Calu3 (cell line): Measurements from ENCODE around the gene HOXD10. TPM values are rescaled to one million over a fixed set of nuclear protein-coding genes. Genes with fewer than 3 reads are reported as not detected.

Source experiments
- BruUV-seq: library from RNA; stranded (reverse); fragments of 400-500 nt; replicated peaks from 2 replicates; lab custom pipeline; 2021; lab: Mats Ljungman, UMichigan
- CTCF ChIA-PET: fragments of 300-600 bp; sonication (Branson Sonifier 250); formaldehyde crosslinking; loops from one replicate; lab custom pipeline; 2022; ENCODE audit warnings: antibody characterized with exemption; lab: Charles Lee
- DNase-seq: peaks from one replicate; pipeline ENCODE4 v3.0.0; 2022
- H3K27ac Mint-ChIP-seq: one replicate; pipeline ENCODE4 v1.8.0; 2022; ENCODE audit warnings: mixed read lengths; ENCODE audit not compliant: unreplicated experiment
- H3K27me3 Mint-ChIP-seq: one replicate; pipeline ENCODE4 v1.8.0; 2022; ENCODE audit warnings: mixed read lengths; ENCODE audit not compliant: unreplicated experiment
- H3K36me3 Mint-ChIP-seq: one replicate; pipeline ENCODE4 v1.8.0; 2022; ENCODE audit warnings: mild to moderate bottlenecking, moderate library complexity, mixed read lengths; ENCODE audit not compliant: insufficient read depth, unreplicated experiment
- H3K4me1 Mint-ChIP-seq: one replicate; pipeline ENCODE4 v1.8.0; 2022; ENCODE audit warnings: mild to moderate bottlenecking, low read depth, mixed read lengths; ENCODE audit not compliant: unreplicated experiment
- H3K4me3 Mint-ChIP-seq: one replicate; pipeline ENCODE4 v1.8.0; 2022; ENCODE audit warnings: mild to moderate bottlenecking, low read depth, moderate library complexity, mixed read lengths; ENCODE audit not compliant: unreplicated experiment
- H3K9me3 Mint-ChIP-seq: one replicate; pipeline ENCODE4 v1.8.0; 2022; ENCODE audit warnings: low read depth, mixed read lengths; ENCODE audit not compliant: unreplicated experiment
- intact Hi-C: fragments of 100-400 bp; cut with micrococcal nuclease; formaldehyde crosslinking; loops from one replicate; pipeline ENCODE4 v1.10.0; 2022; ENCODE audit not compliant: unreplicated experiment
- total RNA-seq: library from RNA; stranded (reverse); gene quantifications from 2 replicates; pipeline ENCODE4 v1.2.3, GENCODE V29; 2022
- TF ChIP-seq, protein P1 (sequence below): fragments of 200-600 bp; IDR thresholded peaks from one replicate; pipeline ENCODE4 v1.8.0; 2022; ENCODE audit warnings: antibody characterized with exemption; ENCODE audit not compliant: unreplicated experiment

HOXD10 gene
- total RNA-seq, 1 experiment from 2014 or later = not detected

DNA sequence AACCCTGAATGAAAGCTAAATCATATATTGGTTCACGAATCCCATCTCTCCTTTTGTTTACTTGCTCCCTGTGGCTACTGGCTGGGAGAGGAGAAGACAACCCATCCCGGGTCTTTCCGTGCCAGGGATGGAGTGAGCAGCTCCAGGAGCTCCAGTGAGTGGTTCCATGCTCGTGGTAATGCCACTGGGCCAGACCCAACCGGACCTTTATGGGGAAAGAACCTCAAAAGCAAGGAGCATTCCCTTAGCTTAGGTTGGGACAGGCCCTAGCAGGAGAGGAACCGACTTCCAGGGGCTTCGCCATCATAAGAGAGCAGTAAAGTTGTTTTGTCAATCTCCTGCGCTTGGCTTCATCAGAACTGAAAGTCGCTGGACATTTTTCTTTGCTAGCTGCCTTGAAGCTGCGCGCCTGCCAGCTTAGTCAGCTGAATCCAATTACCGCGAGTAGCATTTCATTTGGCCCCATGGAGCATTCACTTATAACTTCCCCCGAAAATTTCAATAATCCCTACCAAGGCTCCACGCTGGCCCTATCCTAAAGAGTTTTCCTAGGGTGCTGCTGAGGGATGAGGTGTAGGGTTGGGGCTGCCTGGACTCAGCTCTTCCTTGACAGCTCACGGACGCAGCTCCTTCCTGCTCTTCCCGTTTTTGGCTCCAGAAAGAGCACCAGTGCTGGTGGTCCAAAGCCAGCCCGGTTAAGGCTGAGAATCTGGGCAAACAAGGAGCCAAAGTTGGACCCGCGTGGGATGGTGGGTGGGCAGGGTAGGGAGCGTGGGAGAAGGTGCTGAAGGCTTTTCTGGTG, 45.4 kb downstream of the HOXD10 start:
- intact Hi-C loops = no loop called here
- peaks cover 12% of the 10 kb centered on the region for H3K27me3 Mint-ChIP-seq
- BruUV-seq = no TSS peak
- CTCF ChIA-PET = interaction anchor here (1.4 kb wide), 1 partner anchor 21 kb away, joined by 4 read pairs; no protein-coding TSS in a partner anchor
- H3K36me3 Mint-ChIP-seq = no peaks in the 10 kb centered on the region
- no peak for DNase-seq
- H3K9me3 Mint-ChIP-seq = peaks cover 2% of the 10 kb centered on the region
- H3K4me3 Mint-ChIP-seq = no peak overlapping the region
- H3K4me1 Mint-ChIP-seq = no peaks in the 10 kb centered on the region
- TF ChIP-seq, protein P1, sequence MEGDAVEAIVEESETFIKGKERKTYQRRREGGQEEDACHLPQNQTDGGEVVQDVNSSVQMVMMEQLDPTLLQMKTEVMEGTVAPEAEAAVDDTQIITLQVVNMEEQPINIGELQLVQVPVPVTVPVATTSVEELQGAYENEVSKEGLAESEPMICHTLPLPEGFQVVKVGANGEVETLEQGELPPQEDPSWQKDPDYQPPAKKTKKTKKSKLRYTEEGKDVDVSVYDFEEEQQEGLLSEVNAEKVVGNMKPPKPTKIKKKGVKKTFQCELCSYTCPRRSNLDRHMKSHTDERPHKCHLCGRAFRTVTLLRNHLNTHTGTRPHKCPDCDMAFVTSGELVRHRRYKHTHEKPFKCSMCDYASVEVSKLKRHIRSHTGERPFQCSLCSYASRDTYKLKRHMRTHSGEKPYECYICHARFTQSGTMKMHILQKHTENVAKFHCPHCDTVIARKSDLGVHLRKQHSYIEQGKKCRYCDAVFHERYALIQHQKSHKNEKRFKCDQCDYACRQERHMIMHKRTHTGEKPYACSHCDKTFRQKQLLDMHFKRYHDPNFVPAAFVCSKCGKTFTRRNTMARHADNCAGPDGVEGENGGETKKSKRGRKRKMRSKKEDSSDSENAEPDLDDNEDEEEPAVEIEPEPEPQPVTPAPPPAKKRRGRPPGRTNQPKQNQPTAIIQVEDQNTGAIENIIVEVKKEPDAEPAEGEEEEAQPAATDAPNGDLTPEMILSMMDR = no peak
- H3K27ac Mint-ChIP-seq = no peak overlapping the region

DNA sequence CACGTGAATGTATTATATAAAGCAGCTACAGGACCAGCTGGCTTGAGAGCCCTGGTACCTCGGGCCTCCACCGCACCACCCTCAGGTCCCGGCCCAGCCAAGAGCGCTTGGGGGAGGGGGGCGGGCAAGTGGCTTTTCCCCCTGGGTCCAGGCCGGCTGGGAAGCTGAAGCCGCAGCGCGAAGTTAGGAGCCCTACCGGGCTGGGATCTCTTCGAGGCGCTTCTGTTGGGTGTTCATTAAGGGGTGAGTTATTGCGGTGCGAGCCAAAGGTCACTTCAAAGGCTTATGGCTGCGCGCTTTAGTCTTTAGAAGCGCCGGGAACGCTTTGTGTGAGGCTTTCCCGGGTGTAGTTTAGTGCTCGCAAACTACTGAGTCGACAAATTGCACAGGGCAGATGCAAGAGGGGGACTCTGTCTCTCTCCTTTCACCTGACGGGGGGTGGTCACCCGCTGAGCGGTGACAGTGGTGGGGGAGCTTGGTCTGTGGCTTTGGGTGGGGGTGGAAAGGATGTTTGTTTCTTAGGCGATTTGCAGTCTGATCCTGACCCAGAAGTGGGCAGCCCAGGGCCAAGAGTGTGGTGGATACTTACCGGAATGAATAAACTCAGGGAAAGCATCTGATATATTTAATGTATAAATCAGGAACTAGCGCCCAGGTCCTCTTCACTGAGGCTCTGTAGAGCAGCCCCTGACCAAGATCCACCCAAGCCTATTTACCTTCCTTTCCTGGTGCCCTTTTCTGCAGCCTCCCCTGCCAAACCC, 46.5 kb downstream of the HOXD10 start:
- Mint-ChIP-seq H3K4me3 (no peak overlapping the region), H3K9me3 (peaks cover 2% of the 10 kb centered on the region), H3K27me3 (peaks cover 12% of the 10 kb centered on the region), H3K27ac (no peak overlapping the region), H3K4me1 (no peaks in the 10 kb centered on the region), H3K36me3 (no peaks in the 10 kb centered on the region)
- DNase-seq = no peak
- CTCF ChIA-PET = interaction anchor here (0.6 to 1.4 kb wide), 2 partner anchors 22 to 489 kb away, joined by 4 to 7 read pairs; no protein-coding TSS in a partner anchor
- BruUV-seq = no TSS peak
- intact Hi-C loops = no loop called here
- TF ChIP-seq, protein P1 = no peak

DNA sequence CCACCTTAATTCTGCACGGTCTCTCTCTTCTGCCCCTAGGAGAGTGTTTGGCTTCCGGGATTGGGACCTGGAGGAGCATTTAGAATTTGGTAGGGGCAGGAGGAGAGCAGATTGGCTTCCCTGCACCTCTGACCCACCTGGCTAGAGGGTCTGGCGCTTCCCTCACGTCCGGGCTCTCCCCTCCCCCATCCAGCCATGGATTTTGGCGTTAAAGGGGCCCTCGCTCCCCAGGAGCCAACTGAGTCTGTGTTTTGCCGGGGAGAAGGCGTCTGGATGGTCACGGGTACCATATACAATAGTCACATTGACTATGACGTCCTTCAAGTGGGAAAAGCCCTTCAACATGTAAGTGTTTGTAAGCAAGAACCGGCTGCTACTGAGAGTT, 47.1 kb downstream of the HOXD10 start:
- intact Hi-C loops = no loop called here
- Mint-ChIP-seq H3K36me3 (no peaks in the 10 kb centered on the region), H3K4me1 (no peaks in the 10 kb centered on the region), H3K27me3 (peaks cover 12% of the 10 kb centered on the region), H3K9me3 (peaks cover 2% of the 10 kb centered on the region), H3K4me3 (no peak overlapping the region), H3K27ac (no peak overlapping the region)
- CTCF ChIA-PET = no interaction called here
- DNase-seq = no peak
- TF ChIP-seq, protein P1 = no peak
- no TSS peak for BruUV-seq

DNA sequence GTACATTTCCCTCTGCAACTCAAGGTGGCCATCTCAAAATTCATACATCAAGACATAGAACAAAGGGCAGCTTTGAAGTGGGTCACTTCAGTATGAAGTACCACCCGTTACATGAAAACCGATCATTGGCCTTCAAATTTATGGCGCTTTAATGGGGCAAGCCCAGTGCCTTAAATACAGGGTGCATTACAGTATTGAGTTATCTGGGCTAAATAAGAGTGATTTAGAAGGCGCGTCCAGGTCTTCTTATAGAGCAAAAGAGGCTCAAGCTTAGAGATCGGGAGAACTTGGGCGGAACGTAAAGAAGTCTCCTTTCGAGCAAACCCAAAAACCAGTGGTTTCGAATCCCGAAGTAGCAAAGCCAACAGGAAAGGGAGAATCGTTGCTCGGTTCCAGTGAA, 47.6 kb downstream of the HOXD10 start:
- no peaks in the 10 kb centered on the region for H3K4me1 Mint-ChIP-seq
- BruUV-seq = no TSS peak
- H3K27ac Mint-ChIP-seq = no peak overlapping the region
- H3K36me3 Mint-ChIP-seq = no peaks in the 10 kb centered on the region
- no peak overlapping the region for H3K4me3 Mint-ChIP-seq
- TF ChIP-seq, protein P1 = no peak
- DNase-seq = no peak
- peaks cover 12% of the 10 kb centered on the region for H3K27me3 Mint-ChIP-seq
- intact Hi-C loops = no loop called here
- H3K9me3 Mint-ChIP-seq = peaks cover 2% of the 10 kb centered on the region
- CTCF ChIA-PET = no interaction called here
